ENCODE measurements around the gene MYLK.
A peak's percentile ranks its signal among the peaks of the same experiment; 100 is the strongest.

The MYLK gene

GRCh38 chr3:123683505-123684154 is 200.5 kb downstream of the MYLK start:
- no peak for FAIRE-seq
- DNase-seq (ENCODE audit: low spot score) = no peak

DNA sequence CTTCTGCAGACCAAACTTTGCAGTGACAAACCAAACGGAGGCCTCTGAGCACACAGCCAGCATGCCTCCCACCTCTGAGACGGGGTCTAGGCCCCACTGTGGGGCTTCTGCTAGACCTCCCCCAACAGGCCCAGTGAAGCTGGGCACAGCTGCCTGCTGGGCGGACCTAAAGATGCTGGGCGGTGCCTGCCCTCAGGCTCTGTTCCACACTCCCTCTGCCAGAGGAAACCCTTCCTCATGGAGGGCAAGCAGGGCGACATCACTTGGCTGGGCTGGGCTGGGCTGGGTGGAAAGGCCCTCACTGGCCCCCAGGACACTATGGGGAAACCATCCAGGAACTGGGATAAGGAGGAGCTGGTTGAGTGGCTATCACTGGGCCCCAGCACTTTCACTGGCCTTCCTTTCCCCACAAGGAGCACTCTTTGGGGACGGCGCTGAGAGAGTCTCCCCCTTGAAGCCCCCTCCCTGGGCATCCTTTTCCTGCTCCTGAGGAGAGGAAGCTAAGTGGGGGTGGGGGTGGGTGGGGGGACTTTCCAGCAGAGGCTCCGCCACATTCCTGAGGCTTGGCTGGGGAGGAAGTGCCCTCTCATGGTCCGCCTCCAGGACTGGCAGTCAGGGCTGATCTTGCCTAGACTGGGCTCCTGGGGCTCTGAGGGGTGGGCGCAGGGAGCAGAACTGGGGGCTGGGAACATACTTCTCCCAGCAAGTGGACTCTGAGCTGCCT is 201.2 kb downstream of the MYLK start:
- FAIRE-seq (no peak), DNase-seq (ENCODE audit: low spot score) (no peak)

DNA sequence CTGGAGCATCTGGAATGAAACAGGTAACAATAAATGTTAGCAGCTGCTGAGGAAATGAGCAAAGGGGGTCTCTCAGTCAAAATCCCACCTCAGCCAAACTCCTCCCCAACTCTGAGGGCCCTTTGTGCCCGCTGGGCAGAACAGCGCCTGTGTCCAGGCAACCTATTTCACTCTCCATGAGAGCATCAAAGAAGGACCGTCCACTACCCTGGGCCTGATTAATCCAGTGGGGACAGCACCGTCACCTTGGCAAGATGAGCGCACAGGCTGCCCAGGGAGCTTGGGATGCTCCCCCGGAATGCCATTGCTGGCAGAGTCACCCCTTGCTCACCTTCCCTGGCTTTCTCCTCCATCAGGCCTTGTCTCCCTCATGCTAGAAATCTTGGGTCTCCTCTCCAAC is 201.8 kb downstream of the MYLK start:
- no peak for FAIRE-seq
- no peak for DNase-seq (ENCODE audit: low spot score)

DNA sequence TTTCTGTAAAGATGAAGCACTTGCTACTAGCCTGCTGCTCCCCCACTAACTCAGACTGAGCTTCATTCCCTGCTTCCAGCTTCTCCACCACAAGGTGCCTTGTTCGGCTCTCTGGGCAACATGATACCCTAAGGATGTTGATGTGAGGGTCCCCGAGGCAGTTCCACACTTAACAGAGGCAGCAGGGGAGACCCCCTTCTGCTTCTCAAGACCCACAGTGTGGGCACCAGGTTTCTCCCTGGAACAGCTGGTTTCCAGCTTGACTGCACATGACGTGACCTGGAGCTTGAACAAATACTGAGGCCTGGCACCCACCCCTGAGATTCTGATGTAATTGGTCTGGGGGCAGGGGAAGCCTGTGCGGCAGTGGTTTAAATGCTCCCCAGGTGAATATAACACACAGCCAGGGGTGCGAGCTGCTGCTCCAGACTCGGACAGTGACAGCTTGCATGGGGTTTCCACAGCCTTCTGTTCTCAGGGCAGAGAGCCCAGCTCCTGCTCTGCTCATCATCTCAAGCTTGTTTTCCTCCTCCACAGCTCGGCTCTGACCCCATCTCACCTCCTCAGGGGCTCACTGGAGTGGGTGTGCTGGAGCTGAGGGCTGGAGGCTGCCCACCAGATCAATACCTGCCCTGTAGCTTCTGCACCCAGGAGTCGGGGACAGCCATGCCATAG is 204.3 kb downstream of the MYLK start:
- no peak for FAIRE-seq
- no peak for DNase-seq (ENCODE audit: low spot score)

DNA sequence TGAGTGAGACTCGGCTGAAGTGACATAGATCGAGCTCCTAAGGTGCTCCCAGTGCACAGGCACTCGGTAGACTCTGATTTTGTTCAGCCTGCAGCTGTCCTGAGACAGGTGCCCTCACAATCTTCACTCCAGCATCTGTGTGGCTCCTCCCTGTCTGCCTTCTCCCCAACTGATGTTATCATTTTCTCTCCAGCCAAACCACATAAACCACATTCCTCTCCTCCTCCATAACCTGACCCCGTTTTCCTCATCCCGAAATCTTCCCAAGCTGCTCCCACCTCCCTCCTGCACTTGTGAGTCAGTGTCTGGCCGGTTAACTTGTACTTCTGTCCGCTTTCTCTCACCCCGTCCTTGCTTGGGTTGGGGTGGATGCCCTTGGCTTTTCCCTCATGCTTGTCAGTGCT is 206.0 kb downstream of the MYLK start:
- FAIRE-seq (peak; percentile 99), DNase-seq (ENCODE audit: low spot score) (peak; percentile 89)

GRCh38 chr3:123672429-123673146 is 211.5 kb downstream of the MYLK start:
- DNase-seq (ENCODE audit: low spot score) = no peak
- no peak for FAIRE-seq

DNA sequence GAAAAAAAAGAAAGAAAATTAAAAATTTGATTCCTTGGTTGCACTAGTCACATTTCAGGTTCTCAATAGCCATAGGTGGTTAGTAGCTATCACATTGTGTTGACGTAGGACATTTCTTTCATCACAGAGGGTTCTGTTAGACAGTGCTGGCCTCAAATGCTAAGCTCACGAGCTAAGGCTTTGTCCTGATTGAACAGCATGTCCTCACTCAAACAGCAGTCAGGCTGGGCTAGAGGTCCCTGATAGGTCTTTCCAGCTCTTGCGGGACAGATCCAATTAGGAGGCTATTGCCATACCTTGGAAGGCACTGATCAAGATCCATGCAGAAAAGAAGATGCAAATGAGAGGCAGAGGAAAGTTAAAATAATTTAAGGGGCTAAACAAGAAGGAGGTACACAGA is 213.4 kb downstream of the MYLK start:
- DNase-seq (ENCODE audit: low spot score) (no peak), FAIRE-seq (no peak)

DNA sequence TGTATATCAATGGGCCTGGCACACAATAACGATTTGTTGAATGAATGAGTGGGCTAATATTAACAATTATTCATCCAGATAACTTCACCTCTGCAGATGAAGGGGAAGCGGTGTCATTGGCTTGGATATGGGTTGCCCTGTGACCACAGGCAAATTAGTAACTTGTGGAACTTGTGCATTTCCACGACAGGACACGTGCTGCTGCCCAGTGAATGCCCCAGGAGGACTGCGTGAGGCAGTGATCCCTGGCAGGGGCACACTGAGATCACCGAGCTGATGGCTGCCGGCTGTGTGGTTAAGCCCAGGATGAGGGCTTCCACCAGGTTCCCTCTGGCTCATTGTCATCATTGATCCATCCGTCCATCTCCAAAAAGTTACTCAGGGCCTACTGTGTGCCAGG is 215.2 kb downstream of the MYLK start:
- DNase-seq (ENCODE audit: low spot score) (no peak), FAIRE-seq (no peak)

DNA sequence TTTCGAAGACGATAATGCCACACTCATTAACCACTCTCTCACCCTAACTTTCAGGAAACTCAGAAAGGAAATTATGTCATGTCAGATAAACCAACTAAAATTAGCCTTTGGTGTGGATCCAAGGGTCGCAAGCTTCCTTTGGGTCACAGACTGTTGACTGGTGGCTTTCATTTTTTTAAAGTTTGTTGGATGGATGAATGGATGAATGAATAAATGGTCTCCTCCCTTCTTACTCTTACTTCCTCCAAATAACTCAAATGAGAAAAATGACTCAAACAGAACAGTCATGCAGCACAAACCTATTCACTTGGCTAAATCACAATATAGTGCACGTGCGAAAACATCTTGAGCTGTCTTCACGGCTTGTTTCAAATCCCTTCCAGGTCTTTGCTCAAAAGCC is 216.3 kb downstream of the MYLK start:
- FAIRE-seq (no peak), DNase-seq (ENCODE audit: low spot score) (no peak)

DNA sequence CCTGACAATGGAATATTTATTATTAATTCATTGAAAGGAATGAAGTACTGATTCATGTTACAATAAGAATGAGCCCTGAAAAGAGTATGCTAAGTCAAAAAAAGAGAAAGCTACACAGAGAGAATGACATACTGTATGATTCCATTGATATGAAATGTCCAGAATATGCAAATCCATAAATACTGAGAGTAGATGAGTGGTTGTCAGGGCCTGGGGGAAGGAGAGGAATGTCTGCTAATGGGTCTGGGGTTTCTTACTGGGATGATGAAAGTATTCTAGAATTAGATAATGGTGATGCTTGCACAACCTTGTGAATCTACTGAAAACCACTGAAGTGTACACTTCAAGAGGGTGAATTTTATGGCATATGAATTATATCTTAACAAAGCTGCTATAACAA is 219.4 kb downstream of the MYLK start:
- no peak for DNase-seq (ENCODE audit: low spot score)
- no peak for FAIRE-seq

DNA sequence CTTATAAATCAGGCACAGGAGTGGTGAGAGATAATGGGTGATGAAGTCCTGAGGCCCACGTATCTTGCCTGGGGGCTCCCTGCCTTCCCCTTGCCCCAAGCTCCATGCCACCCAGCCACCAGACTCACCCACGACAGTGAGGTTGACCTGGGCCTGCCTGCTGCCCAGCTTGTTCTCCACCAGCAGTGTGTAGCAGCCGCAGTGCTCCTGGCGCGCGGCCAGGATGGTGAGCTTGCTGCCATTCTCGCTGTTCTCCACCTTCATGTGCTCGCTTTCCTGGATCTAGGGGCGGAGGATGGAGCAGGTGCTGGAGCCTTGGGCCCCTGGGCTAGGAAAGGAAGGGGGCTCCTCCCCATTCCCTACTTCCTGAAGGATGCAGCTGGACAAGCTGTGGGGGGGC is 220.2 kb downstream of the MYLK start:
- peak; percentile 68 for FAIRE-seq
- DNase-seq (ENCODE audit: low spot score) = no peak

GRCh38 chr3:123661973-123662372 is 222.2 kb downstream of the MYLK start:
- FAIRE-seq (no peak), DNase-seq (ENCODE audit: low spot score) (no peak)

- peak; percentile 95 for FAIRE-seq
- peak; percentile 87 for DNase-seq (ENCODE audit: low spot score)
Measured at GRCh38 chr3:123660900-123661299, 223.2 kb downstream of the MYLK start.

GRCh38 chr3:123660141-123660675 is 223.9 kb downstream of the MYLK start:
- FAIRE-seq (no peak), DNase-seq (ENCODE audit: low spot score) (no peak)

GRCh38 chr3:123658852-123659206 is 225.3 kb downstream of the MYLK start:
- DNase-seq (ENCODE audit: low spot score) (no peak), FAIRE-seq (no peak)

DNA sequence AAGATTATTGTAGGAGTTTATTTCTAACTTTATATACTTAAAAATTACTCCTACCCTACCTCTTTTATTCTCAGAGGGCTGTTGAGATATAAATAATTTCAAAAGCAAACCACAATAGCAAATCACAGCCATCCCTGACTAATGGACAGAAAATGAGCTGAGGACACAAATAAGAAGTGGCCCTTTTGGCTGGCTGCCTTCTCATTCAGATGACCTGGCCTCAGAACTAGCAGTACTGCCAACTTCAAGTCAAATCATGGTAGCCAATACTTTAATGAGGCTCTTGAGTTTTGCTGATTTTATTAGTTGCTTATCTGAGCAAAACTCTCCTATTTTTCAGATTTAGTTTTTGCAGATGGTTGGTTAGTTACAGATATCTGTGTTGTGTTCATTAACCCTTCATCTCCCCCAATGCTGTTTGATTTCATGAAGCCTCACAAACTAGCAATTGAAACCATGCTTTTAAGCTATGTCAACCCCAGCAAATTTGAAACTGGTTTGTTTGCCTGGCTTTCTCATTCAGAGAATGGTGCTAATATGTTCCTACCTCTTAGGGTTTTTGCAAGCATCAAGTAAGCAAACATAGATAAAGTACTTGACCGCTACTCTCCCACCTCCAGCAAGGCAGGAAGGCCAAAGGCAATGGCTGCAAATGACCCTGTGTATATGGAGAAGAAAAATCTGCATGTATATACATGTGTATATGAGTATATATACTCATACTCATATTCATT is 225.8 kb downstream of the MYLK start:
- no peak for FAIRE-seq
- no peak for DNase-seq (ENCODE audit: low spot score)

- DNase-seq (ENCODE audit: low spot score) = no peak
- FAIRE-seq = peak; percentile 17
Measured at GRCh38 chr3:123657568-123657967, 226.6 kb downstream of the MYLK start.

- FAIRE-seq = no peak
- DNase-seq (ENCODE audit: low spot score) = no peak
Measured at GRCh38 chr3:123657111-123657510, 227.0 kb downstream of the MYLK start.

GRCh38 chr3:123656691-123657090 is 227.4 kb downstream of the MYLK start:
- FAIRE-seq (no peak), DNase-seq (ENCODE audit: low spot score) (no peak)

DNA sequence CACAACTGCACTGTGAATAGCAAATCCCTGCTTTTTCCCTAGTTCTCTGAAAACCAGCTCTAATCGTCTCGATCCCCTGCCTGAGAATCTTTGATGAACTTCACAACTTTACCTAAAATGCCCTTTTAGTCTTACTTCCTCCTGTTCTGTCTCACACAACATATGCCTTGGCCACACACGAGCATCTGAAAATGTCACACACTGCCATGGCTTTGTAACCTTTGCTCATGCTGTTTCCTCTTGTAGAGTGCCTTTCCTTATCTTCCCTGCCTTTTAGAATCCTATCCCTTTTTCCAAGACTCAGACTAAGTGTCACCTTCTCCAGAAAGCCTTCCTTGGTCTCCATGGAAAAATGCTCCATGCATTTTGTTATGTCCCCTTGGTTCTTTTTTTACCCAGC is 227.9 kb downstream of the MYLK start:
- FAIRE-seq = no peak

GRCh38 chr3:123655400-123655799 is 228.7 kb downstream of the MYLK start:
- DNase-seq (ENCODE audit: low spot score) (no peak), FAIRE-seq (peak; percentile 63)

More for the DNA sequence above, 227.9 kb downstream of the MYLK start:
- DNase-seq (ENCODE audit: low spot score) = no peak
